Right kidney (tissue), 1 donor: ENCODE measurements around the gene CROCC.
A peak's percentile ranks its signal among the peaks of the same experiment; 100 is the strongest.
"Not testable (repeated sequence)": the region's sequence is repeated elsewhere in the genome, so short reads cannot be mapped to it uniquely, and the experiment has no call there.

Experiments used
- DNase-seq: peaks from one replicate; pipeline ENCODE4 v3.0.0-alpha.2; 2016

The CROCC gene

GRCh38 chr1:16896316-16897055 lies 25.2 kb upstream of the CROCC start:
- peak; percentile 80 for DNase-seq

- not testable (repeated sequence) for DNase-seq
Measured at GRCh38 chr1:16897653-16898052, 24.1 kb upstream of the CROCC start.

GRCh38 chr1:16898298-16898697 lies 23.4 kb upstream of the CROCC start:
- not testable (repeated sequence) for DNase-seq

GRCh38 chr1:16899020-16899419 lies 22.7 kb upstream of the CROCC start:
- DNase-seq = not testable (repeated sequence)

GRCh38 chr1:16900751-16901150 lies 21.0 kb upstream of the CROCC start:
- no peak for DNase-seq

- DNase-seq = not testable (repeated sequence)
Measured at GRCh38 chr1:16901371-16901770, 20.4 kb upstream of the CROCC start.

GRCh38 chr1:16903054-16903453 lies 18.7 kb upstream of the CROCC start:
- no peak for DNase-seq

GRCh38 chr1:16903458-16903796 lies 18.3 kb upstream of the CROCC start:
- DNase-seq = no peak

GRCh38 chr1:16904560-16905109 lies 17.1 kb upstream of the CROCC start:
- peak; percentile 98 for DNase-seq

GRCh38 chr1:16905110-16905867 lies 16.4 kb upstream of the CROCC start:
- DNase-seq = peak; percentile 60

GRCh38 chr1:16905868-16906702 lies 15.6 kb upstream of the CROCC start:
- DNase-seq = no peak

- DNase-seq = no peak
Measured at GRCh38 chr1:16906873-16907272, 14.9 kb upstream of the CROCC start.

- DNase-seq = no peak
Measured at GRCh38 chr1:16907870-16908758, 13.6 kb upstream of the CROCC start.

GRCh38 chr1:16911851-16912721 lies 9.6 kb upstream of the CROCC start:
- not testable (repeated sequence) for DNase-seq

- DNase-seq = not testable (repeated sequence)
Measured at GRCh38 chr1:16912742-16913141, 9.0 kb upstream of the CROCC start.

GRCh38 chr1:16913181-16913832 lies 8.4 kb upstream of the CROCC start:
- no peak for DNase-seq

GRCh38 chr1:16913833-16914662 lies 7.7 kb upstream of the CROCC start:
- DNase-seq = peak; percentile 89

GRCh38 chr1:16914928-16915626 lies 6.7 kb upstream of the CROCC start:
- not testable (repeated sequence) for DNase-seq
